HepG2 (cell line): ENCODE data around the gene SMAD3.

ENCODE experiments used
- FOXK1 ChIP-seq: sonication (generic); formaldehyde crosslinking; IDR thresholded peaks from 2 replicates; pipeline ENCODE4 v1.4.0; 2020; ENCODE audit warnings: low read depth, missing genetic modification reagents, borderline replicate concordance
- HNRNPLL ChIP-seq: fragments of 200-400 bp; formaldehyde crosslinking; IDR thresholded peaks from 2 replicates; pipeline ENCODE4 v1.6.1; 2017; ENCODE audit warnings: mild to moderate bottlenecking, low read depth, low read length; ENCODE audit not compliant: poor library complexity, severe bottlenecking
- ZNF431 ChIP-seq: sonication (generic); formaldehyde crosslinking; IDR thresholded peaks from 2 replicates; pipeline ENCODE4 v1.9.0; 2022; ENCODE audit warnings: missing genetic modification reagents, low read depth, mild to moderate bottlenecking, borderline replicate concordance
- ZNF501 ChIP-seq: sonication (generic); formaldehyde crosslinking; IDR thresholded peaks from 2 replicates; pipeline ENCODE4 v1.5.1; 2020; ENCODE audit warnings: mild to moderate bottlenecking, moderate library complexity, missing genetic modification reagents
- ZNF678 ChIP-seq: sonication (generic); formaldehyde crosslinking; IDR thresholded peaks from 2 replicates; pipeline ENCODE4 v1.4.0; 2020; ENCODE audit warnings: mild to moderate bottlenecking, missing genetic modification reagents
- TF ChIP-seq, protein P1 (sequence below): sonication (generic); formaldehyde crosslinking; IDR thresholded peaks from 2 replicates; pipeline ENCODE4 v1.5.0; 2020; ENCODE audit warnings: mild to moderate bottlenecking, missing genetic modification reagents, moderate library complexity
- TF ChIP-seq, protein P2 (sequence below): IDR thresholded peaks from 2 replicates; pipeline ENCODE4 v1.6.1; 2012; ENCODE audit warnings: inconsistent platforms

DNA sequence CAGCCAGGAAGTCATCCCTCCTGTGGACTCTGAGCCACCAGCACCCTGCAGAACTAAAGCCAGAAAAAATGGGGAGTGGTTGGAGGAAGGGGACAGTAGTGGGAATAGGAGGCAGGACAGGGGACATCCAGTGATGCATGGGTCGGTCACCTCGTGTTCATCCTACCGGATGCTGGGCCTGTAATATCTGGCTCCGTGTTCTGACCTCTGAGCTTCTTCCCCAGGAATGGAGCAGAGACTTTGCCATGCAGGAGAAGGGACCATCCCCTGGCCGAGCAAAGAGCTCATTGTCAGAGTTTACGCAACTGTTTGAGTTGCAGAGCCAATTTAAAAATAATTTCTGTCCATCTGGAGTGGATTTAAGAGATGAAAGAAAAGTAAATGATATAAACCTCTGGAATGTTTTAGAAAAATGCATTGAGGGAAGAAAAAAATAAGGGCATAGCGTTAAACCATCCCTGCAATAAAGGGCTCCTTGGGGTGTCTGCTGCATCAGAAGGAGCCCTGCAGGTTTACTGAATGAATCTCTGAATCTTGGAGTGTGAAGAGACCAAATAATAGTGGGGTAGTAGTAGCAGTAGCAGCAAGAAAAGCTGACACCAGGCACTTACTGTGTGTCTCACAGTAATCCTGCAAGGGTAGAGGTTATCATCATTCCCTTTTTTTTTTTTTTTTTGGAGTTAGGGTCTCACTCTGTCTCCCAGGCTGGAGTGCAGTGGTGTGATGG lies 118.2 kb downstream of the SMAD3 start:
- no peak for TF ChIP-seq HNRNPLL
- TF ChIP-seq ZNF501 (CRISPR knock-in tag): no peak
- TF ChIP-seq, protein P1, sequence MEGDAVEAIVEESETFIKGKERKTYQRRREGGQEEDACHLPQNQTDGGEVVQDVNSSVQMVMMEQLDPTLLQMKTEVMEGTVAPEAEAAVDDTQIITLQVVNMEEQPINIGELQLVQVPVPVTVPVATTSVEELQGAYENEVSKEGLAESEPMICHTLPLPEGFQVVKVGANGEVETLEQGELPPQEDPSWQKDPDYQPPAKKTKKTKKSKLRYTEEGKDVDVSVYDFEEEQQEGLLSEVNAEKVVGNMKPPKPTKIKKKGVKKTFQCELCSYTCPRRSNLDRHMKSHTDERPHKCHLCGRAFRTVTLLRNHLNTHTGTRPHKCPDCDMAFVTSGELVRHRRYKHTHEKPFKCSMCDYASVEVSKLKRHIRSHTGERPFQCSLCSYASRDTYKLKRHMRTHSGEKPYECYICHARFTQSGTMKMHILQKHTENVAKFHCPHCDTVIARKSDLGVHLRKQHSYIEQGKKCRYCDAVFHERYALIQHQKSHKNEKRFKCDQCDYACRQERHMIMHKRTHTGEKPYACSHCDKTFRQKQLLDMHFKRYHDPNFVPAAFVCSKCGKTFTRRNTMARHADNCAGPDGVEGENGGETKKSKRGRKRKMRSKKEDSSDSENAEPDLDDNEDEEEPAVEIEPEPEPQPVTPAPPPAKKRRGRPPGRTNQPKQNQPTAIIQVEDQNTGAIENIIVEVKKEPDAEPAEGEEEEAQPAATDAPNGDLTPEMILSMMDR (CRISPR knock-in tag): no peak
- TF ChIP-seq, protein P2, sequence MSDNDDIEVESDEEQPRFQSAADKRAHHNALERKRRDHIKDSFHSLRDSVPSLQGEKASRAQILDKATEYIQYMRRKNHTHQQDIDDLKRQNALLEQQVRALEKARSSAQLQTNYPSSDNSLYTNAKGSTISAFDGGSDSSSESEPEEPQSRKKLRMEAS: peak; percentile 57; the same call in 1 of the 2 replicates
- TF ChIP-seq ZNF431 (CRISPR knock-in tag): no peak
- TF ChIP-seq FOXK1 (CRISPR knock-in tag): no peak
- TF ChIP-seq ZNF678: no peak
